ENCODE results near the gene SNCB. TPM values are rescaled to one million over a fixed set of nuclear protein-coding genes. Genes with fewer than 3 reads are reported as not detected.

Gene SNCB
- total RNA-seq, 6 experiments from 2014 or later, result not detected

GRCh38 chr5:176659860-176660461, 29.6 kb upstream of the SNCB start:
- Histone ChIP-seq H3K27ac (no peak overlapping the region), H3K36me3 (no peaks in the 10 kb centered on the region), H3K27me3 (no peaks in the 10 kb centered on the region), H3K4me1 (peaks cover 0 to 17% (median 8%) of the 10 kb centered on the region in 4 donors), H3K4me3 (no peak overlapping the region), H3K9me3 (no peaks in the 10 kb centered on the region)
- ATAC-seq (no peak), DNase-seq (no peak)
- WGBS (ENCODE audit: insufficient coverage, low coverage, low lambda C conversion rate, missing lambda C conversion rate), result 63% methylated on average over 4 of the region's 4 CpGs
- intact Hi-C loops (cut with DNase I), result loop anchor here in 1 of 2 donors (10.0 kb wide), 2 partner anchors 245 to 295 kb away; partner anchors contain the start of gene CLTB
- TF ChIP-seq POLR2A (IDR thresholded peaks at IDR 0.05), result no peak
- TF ChIP-seq, protein P1, sequence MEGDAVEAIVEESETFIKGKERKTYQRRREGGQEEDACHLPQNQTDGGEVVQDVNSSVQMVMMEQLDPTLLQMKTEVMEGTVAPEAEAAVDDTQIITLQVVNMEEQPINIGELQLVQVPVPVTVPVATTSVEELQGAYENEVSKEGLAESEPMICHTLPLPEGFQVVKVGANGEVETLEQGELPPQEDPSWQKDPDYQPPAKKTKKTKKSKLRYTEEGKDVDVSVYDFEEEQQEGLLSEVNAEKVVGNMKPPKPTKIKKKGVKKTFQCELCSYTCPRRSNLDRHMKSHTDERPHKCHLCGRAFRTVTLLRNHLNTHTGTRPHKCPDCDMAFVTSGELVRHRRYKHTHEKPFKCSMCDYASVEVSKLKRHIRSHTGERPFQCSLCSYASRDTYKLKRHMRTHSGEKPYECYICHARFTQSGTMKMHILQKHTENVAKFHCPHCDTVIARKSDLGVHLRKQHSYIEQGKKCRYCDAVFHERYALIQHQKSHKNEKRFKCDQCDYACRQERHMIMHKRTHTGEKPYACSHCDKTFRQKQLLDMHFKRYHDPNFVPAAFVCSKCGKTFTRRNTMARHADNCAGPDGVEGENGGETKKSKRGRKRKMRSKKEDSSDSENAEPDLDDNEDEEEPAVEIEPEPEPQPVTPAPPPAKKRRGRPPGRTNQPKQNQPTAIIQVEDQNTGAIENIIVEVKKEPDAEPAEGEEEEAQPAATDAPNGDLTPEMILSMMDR (IDR thresholded peaks at IDR 0.05), result no peak

DNA sequence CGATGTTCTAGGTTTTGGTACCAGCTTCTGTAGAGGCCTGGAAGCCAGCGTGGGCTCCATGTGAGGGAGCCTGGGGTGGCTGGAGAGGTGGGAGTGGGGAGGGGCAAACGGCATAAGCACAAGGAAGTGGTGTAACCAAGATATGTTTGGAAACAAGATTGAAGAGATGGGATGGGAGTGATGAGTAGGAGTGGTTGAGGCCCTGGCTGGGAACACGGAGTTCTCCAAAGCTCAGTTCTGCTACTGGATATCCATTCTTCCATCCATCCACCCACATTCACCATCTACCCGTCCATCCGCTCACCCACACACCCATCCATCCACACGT, 29.1 kb upstream of the SNCB start:
- H3K4me1 ChIP-seq, result peaks cover 0 to 17% (median 8%) of the 10 kb centered on the region in 4 donors
- H3K27ac ChIP-seq, result no peak overlapping the region
- H3K27me3 ChIP-seq, result no peaks in the 10 kb centered on the region
- 73% methylated on average over 5 of the region's 7 CpGs for WGBS (ENCODE audit: insufficient coverage, low coverage, low lambda C conversion rate, missing lambda C conversion rate)
- intact Hi-C loops (cut with DNase I), result loop anchor here in 1 of 2 donors (10.0 kb wide), 2 partner anchors 245 to 295 kb away; partner anchors contain the start of gene CLTB
- H3K36me3 ChIP-seq, result no peaks in the 10 kb centered on the region
- no peak for TF ChIP-seq POLR2A (IDR thresholded peaks at IDR 0.05)
- TF ChIP-seq, protein P1 (IDR thresholded peaks at IDR 0.05), result no peak
- no peak overlapping the region for H3K4me3 ChIP-seq
- ATAC-seq (no peak), DNase-seq (no peak)
- H3K9me3 ChIP-seq, result no peaks in the 10 kb centered on the region

- Histone ChIP-seq H3K4me3 (peak overlapping the region in 1 of 3 donors; percentile 15), H3K4me1 (peaks cover 0 to 17% (median 7%) of the 10 kb centered on the region in 4 donors), H3K9me3 (no peaks in the 10 kb centered on the region), H3K27me3 (no peaks in the 10 kb centered on the region), H3K27ac (no peak overlapping the region), H3K36me3 (no peaks in the 10 kb centered on the region)
- no peak for DNase-seq
- WGBS (ENCODE audit: insufficient coverage, low coverage, low lambda C conversion rate, missing lambda C conversion rate), result 23% methylated on average over 8 of the region's 11 CpGs
- intact Hi-C loops (cut with DNase I), result loop anchor here in 1 of 2 donors (10.0 kb wide), 2 partner anchors 244 to 296 kb away; partner anchors contain the start of gene CLTB
- TF ChIP-seq, protein P1 (IDR thresholded peaks at IDR 0.05), result no peak
- no peak for TF ChIP-seq POLR2A (IDR thresholded peaks at IDR 0.05)
- peak; percentile 54 to 76 (median 56) for ATAC-seq
Observed at GRCh38 chr5:176658817-176659511, 28.6 kb upstream of the SNCB start.

GRCh38 chr5:176658007-176658599, 27.8 kb upstream of the SNCB start:
- peak; percentile 72 to 74 (median 73) for DNase-seq
- intact Hi-C loops (cut with DNase I), result loop anchor here in 1 of 2 donors (10.0 kb wide), 2 partner anchors 243 to 297 kb away; partner anchors contain the start of gene CLTB
- no peak for TF ChIP-seq POLR2A (IDR thresholded peaks at IDR 0.05)
- TF ChIP-seq, protein P1 (IDR thresholded peaks at IDR 0.05), result peak; percentile 67 to 88 (median 77)
- Histone ChIP-seq H3K4me1 (peaks cover 0 to 13% (median 5%) of the 10 kb centered on the region in 4 donors), H3K4me3 (no peak overlapping the region), H3K27me3 (no peaks in the 10 kb centered on the region), H3K9me3 (no peaks in the 10 kb centered on the region), H3K27ac (no peak overlapping the region), H3K36me3 (no peaks in the 10 kb centered on the region)
- WGBS (ENCODE audit: insufficient coverage, low coverage, low lambda C conversion rate, missing lambda C conversion rate), result 38% methylated on average over 7 of the region's 14 CpGs
- peak; percentile 83 to 90 (median 85) for ATAC-seq

Measured in right lobe of liver (tissue), 6 donors.